B cell (primary cell): ENCODE results near the gene MFSD6.

Experiments used
- CTCF ChIP-seq: fragments of 200-600 bp; IDR thresholded peaks from one replicate; pipeline ENCODE4 v1.8.0; 2022; ENCODE audit warnings: antibody characterized with exemption, mild to moderate bottlenecking
- EZH2 ChIP-seq: IDR thresholded peaks from 2 replicates; pipeline ENCODE4 v1.6.1; 2012; ENCODE audit warnings: borderline replicate concordance, low read depth, mild to moderate bottlenecking, moderate library complexity, low read length; ENCODE audit not compliant: insufficient read depth, poor library complexity, severe bottlenecking

- no peak for TF ChIP-seq CTCF
- TF ChIP-seq EZH2 = no peak
Observed at GRCh38 chr2:190460487-190460886, 52.3 kb downstream of the MFSD6 start.
